ENCODE results near the gene CRY1. TPM values are rescaled to one million over a fixed set of nuclear protein-coding genes. Genes with fewer than 3 reads are reported as not detected.

CRY1 gene
- total RNA-seq, 1 donor from 2014 or later, result 8.0 TPM

- ATAC-seq (ENCODE audit: poor library complexity) (no peak), DNase-seq (no peak)
- intact Hi-C loops (cut with DNase I), result no loop called here
Measured at GRCh38 chr12:106984588-106985137, 108.7 kb downstream of the CRY1 start.

- ATAC-seq (ENCODE audit: poor library complexity) (no peak), DNase-seq (no peak)
- intact Hi-C loops (cut with DNase I), result no loop called here
Measured at GRCh38 chr12:106982229-106982628, 111.1 kb downstream of the CRY1 start.

GRCh38 chr12:106981788-106982187, 111.6 kb downstream of the CRY1 start:
- intact Hi-C loops (cut with DNase I), result no loop called here
- ATAC-seq (ENCODE audit: poor library complexity), result no peak
- DNase-seq, result no peak

GRCh38 chr12:106980944-106981343, 112.4 kb downstream of the CRY1 start:
- intact Hi-C loops (cut with DNase I), result no loop called here
- DNase-seq (peak; percentile 46), ATAC-seq (ENCODE audit: poor library complexity) (no peak)

GRCh38 chr12:106978035-106978800, 115.1 kb downstream of the CRY1 start:
- ATAC-seq (ENCODE audit: poor library complexity), result peak; percentile 64
- DNase-seq, result peak; percentile 72
- intact Hi-C loops (cut with DNase I), result no loop called here

GRCh38 chr12:106976668-106977067, 116.7 kb downstream of the CRY1 start:
- ATAC-seq (ENCODE audit: poor library complexity), result no peak
- no peak for DNase-seq
- intact Hi-C loops (cut with DNase I), result no loop called here

GRCh38 chr12:106975993-106976658, 117.2 kb downstream of the CRY1 start:
- ATAC-seq (ENCODE audit: poor library complexity), result peak; percentile 59
- intact Hi-C loops (cut with DNase I), result no loop called here
- DNase-seq, result no peak

GRCh38 chr12:106975098-106975497, 118.3 kb downstream of the CRY1 start:
- DNase-seq, result no peak
- ATAC-seq (ENCODE audit: poor library complexity), result no peak
- intact Hi-C loops (cut with DNase I), result no loop called here

- intact Hi-C loops (cut with DNase I), result no loop called here
- ATAC-seq (ENCODE audit: poor library complexity) (no peak), DNase-seq (no peak)
Measured at GRCh38 chr12:106974511-106974910, 118.8 kb downstream of the CRY1 start.

GRCh38 chr12:106973545-106973944, 119.8 kb downstream of the CRY1 start:
- ATAC-seq (ENCODE audit: poor library complexity) (no peak), DNase-seq (no peak)
- intact Hi-C loops (cut with DNase I), result no loop called here

GRCh38 chr12:106971065-106971464, 122.3 kb downstream of the CRY1 start:
- DNase-seq (no peak), ATAC-seq (ENCODE audit: poor library complexity) (no peak)
- intact Hi-C loops (cut with DNase I), result no loop called here

GRCh38 chr12:106964526-106964925, 128.8 kb downstream of the CRY1 start:
- intact Hi-C loops (cut with DNase I), result no loop called here
- ATAC-seq (ENCODE audit: poor library complexity) (no peak), DNase-seq (no peak)

GRCh38 chr12:106962286-106962685, 131.1 kb downstream of the CRY1 start:
- ATAC-seq (ENCODE audit: poor library complexity) (peak; percentile 19), DNase-seq (no peak)
- intact Hi-C loops (cut with DNase I), result no loop called here

- DNase-seq (no peak), ATAC-seq (ENCODE audit: poor library complexity) (no peak)
- intact Hi-C loops (cut with DNase I), result no loop called here
Measured at GRCh38 chr12:106960443-106960842, 132.9 kb downstream of the CRY1 start.

- intact Hi-C loops (cut with DNase I), result loop anchor here (10.0 kb wide), 1 partner anchor 183 kb away; the partner anchor contains the start of gene RIC8B
- ATAC-seq (ENCODE audit: poor library complexity) (no peak), DNase-seq (no peak)
Measured at GRCh38 chr12:106957583-106957982, 135.8 kb downstream of the CRY1 start.

GRCh38 chr12:106956048-106956578, 137.2 kb downstream of the CRY1 start:
- intact Hi-C loops (cut with DNase I), result loop anchor here (10.0 kb wide), 1 partner anchor 181 kb away; the partner anchor contains the start of gene RIC8B
- DNase-seq, result peak; percentile 75
- peak; percentile 59 for ATAC-seq (ENCODE audit: poor library complexity)

- DNase-seq (peak; percentile 97), ATAC-seq (ENCODE audit: poor library complexity) (peak; percentile 96)
- intact Hi-C loops (cut with DNase I), result loop anchor here (10.0 kb wide), 1 partner anchor 181 kb away; the partner anchor contains the start of gene RIC8B
Measured at GRCh38 chr12:106955377-106956047, 137.8 kb downstream of the CRY1 start, which contains the start of gene TMEM263. Gene TMEM263, plus strand, starts transcription at chr12:106955907. Its CDS starts 11,210 bp downstream, at chr12:106967117.

- intact Hi-C loops (cut with DNase I), result loop anchor here (10.0 kb wide), 1 partner anchor 180 kb away; the partner anchor contains the start of gene RIC8B
- DNase-seq (peak; percentile 58), ATAC-seq (ENCODE audit: poor library complexity) (peak; percentile 3)
Measured at GRCh38 chr12:106954462-106955376, 138.6 kb downstream of the CRY1 start.

Measured in Right ventricle myocardium superior (tissue), 1 donor.